OCI-LY1 (cell line): ENCODE data around the gene KRTAP3-3.

Experiments used
- H2AFZ ChIP-seq: fragments of 200-600 bp; sonication (generic), shearing (Covaris generic); 2 replicates; pipeline ENCODE4 v1.6.0; 2014; ENCODE audit warnings: antibody characterized with exemption, mild to moderate bottlenecking, low read length
- H3F3A ChIP-seq: fragments of 200-600 bp; sonication (generic), shearing (Covaris generic); 2 replicates; pipeline ENCODE4 v1.6.0; 2014; ENCODE audit warnings: mild to moderate bottlenecking, antibody characterized with exemption, low read length, moderate library complexity; ENCODE audit not compliant: insufficient read depth
- H3K27ac ChIP-seq: fragments of 200-600 bp; sonication (generic); 2 replicates; pipeline ENCODE4 v1.5.1; 2014; ENCODE audit warnings: low read length, mixed run types, mild to moderate bottlenecking, low read depth; ENCODE audit not compliant: poor library complexity, severe bottlenecking
- H3K27me3 ChIP-seq: fragments of 200-600 bp; sonication (generic); 2 replicates; pipeline ENCODE4 v1.6.0; 2014; ENCODE audit warnings: antibody characterized with exemption, mild to moderate bottlenecking, low read length, moderate library complexity; ENCODE audit not compliant: insufficient read depth
- H3K36me3 ChIP-seq: fragments of 200-600 bp; sonication (generic); 2 replicates; pipeline ENCODE4 v1.6.1; 2014; ENCODE audit warnings: mild to moderate bottlenecking, antibody characterized with exemption, low read length, moderate library complexity, mixed read lengths; ENCODE audit not compliant: insufficient read depth
- H3K4me1 ChIP-seq: fragments of 200-600 bp; sonication (generic); 2 replicates; pipeline ENCODE4 v1.5.1; 2014; ENCODE audit warnings: mild to moderate bottlenecking, low read length, moderate library complexity; ENCODE audit not compliant: insufficient read depth, severe bottlenecking
- H3K4me2 ChIP-seq: fragments of 200-600 bp; sonication (generic), shearing (Covaris generic); 2 replicates; pipeline ENCODE4 v1.6.1; 2014; ENCODE audit warnings: low read length
- H3K4me3 ChIP-seq: fragments of 200-600 bp; sonication (generic); 2 replicates; pipeline ENCODE4 v1.5.1; 2014; ENCODE audit warnings: low read length, low read depth, mild to moderate bottlenecking, mixed read lengths; ENCODE audit not compliant: poor library complexity, severe bottlenecking
- H3K79me2 ChIP-seq: fragments of 200-600 bp; shearing (Covaris generic); 2 replicates; pipeline ENCODE4 v1.6.1; 2016; ENCODE audit warnings: mixed run types, low read length, mixed read lengths; ENCODE audit not compliant: insufficient read depth
- H3K9ac ChIP-seq: fragments of 200-600 bp; sonication (generic), shearing (Covaris generic); 2 replicates; pipeline ENCODE4 v1.6.1; 2014; ENCODE audit warnings: mild to moderate bottlenecking, low read length, mixed read lengths
- H3K9me2 ChIP-seq: fragments of 200-600 bp; sonication (generic), shearing (Covaris generic); 2 replicates; pipeline ENCODE4 v1.6.1; 2014; ENCODE audit warnings: low read depth, mild to moderate bottlenecking, low read length, mixed read lengths
- H3K9me3 ChIP-seq: fragments of 200-600 bp; shearing (Covaris generic); 2 replicates; pipeline ENCODE4 v1.6.1; 2014; ENCODE audit warnings: low read length, mixed read lengths
- H4K20me1 ChIP-seq: fragments of 200-600 bp; sonication (generic), shearing (Covaris generic); 2 replicates; pipeline ENCODE4 v1.6.0; 2016; ENCODE audit warnings: mild to moderate bottlenecking, low read length; ENCODE audit not compliant: insufficient read depth
- EZH2 ChIP-seq: fragments of 200-600 bp; sonication (generic), shearing (Covaris generic); IDR thresholded peaks from 2 replicates; pipeline ENCODE4 v1.8.0; 2017; ENCODE audit warnings: borderline replicate concordance, mixed run types, mild to moderate bottlenecking, antibody characterized with exemption, low read length, moderate library complexity, mixed read lengths
- TF ChIP-seq, protein P1 (sequence below): fragments of 200-600 bp; sonication (generic), shearing (Covaris generic); IDR thresholded peaks from 2 replicates; pipeline ENCODE4 v1.5.1; 2017; ENCODE audit warnings: mild to moderate bottlenecking, antibody characterized with exemption, low read length, moderate library complexity, mixed read lengths

Gene KRTAP3-3

GRCh38 chr17:40947929-40948328, 46.0 kb downstream of the KRTAP3-3 start:
- H3K27ac ChIP-seq: no peak overlapping the region
- H3K9ac ChIP-seq: no peak overlapping the region
- H3K36me3 ChIP-seq: no peaks in the 10 kb centered on the region
- no peaks in the 10 kb centered on the region for H3K9me3 ChIP-seq
- H2AFZ ChIP-seq: no peak overlapping the region
- no peak overlapping the region for H3K4me3 ChIP-seq
- H3K4me2 ChIP-seq: no peak overlapping the region
- no peak for TF ChIP-seq EZH2
- TF ChIP-seq, protein P1, sequence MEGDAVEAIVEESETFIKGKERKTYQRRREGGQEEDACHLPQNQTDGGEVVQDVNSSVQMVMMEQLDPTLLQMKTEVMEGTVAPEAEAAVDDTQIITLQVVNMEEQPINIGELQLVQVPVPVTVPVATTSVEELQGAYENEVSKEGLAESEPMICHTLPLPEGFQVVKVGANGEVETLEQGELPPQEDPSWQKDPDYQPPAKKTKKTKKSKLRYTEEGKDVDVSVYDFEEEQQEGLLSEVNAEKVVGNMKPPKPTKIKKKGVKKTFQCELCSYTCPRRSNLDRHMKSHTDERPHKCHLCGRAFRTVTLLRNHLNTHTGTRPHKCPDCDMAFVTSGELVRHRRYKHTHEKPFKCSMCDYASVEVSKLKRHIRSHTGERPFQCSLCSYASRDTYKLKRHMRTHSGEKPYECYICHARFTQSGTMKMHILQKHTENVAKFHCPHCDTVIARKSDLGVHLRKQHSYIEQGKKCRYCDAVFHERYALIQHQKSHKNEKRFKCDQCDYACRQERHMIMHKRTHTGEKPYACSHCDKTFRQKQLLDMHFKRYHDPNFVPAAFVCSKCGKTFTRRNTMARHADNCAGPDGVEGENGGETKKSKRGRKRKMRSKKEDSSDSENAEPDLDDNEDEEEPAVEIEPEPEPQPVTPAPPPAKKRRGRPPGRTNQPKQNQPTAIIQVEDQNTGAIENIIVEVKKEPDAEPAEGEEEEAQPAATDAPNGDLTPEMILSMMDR: no peak
- H3K9me2 ChIP-seq: no peaks in the 10 kb centered on the region
- no peaks in the 10 kb centered on the region for H3K4me1 ChIP-seq
- no peaks in the 10 kb centered on the region; the same call in 1 of the 2 replicates for H3K27me3 ChIP-seq
- H3K79me2 ChIP-seq: no peaks in the 10 kb centered on the region
- no peaks in the 10 kb centered on the region for H3F3A ChIP-seq
- H4K20me1 ChIP-seq: no peaks in the 10 kb centered on the region

GRCh38 chr17:40945414-40945813, 48.5 kb downstream of the KRTAP3-3 start:
- H3K9me3 ChIP-seq: no peaks in the 10 kb centered on the region
- no peaks in the 10 kb centered on the region; the same call in 1 of the 2 replicates for H3K27me3 ChIP-seq
- H3F3A ChIP-seq: no peaks in the 10 kb centered on the region
- no peaks in the 10 kb centered on the region for H3K79me2 ChIP-seq
- H3K4me1 ChIP-seq: no peaks in the 10 kb centered on the region
- no peak overlapping the region for H3K27ac ChIP-seq
- TF ChIP-seq, protein P1: no peak
- no peak for TF ChIP-seq EZH2
- H3K9me2 ChIP-seq: no peaks in the 10 kb centered on the region
- H2AFZ ChIP-seq: no peak overlapping the region
- no peaks in the 10 kb centered on the region for H3K36me3 ChIP-seq
- H4K20me1 ChIP-seq: no peaks in the 10 kb centered on the region
- no peak overlapping the region for H3K4me3 ChIP-seq
- H3K9ac ChIP-seq: no peak overlapping the region
- H3K4me2 ChIP-seq: no peak overlapping the region

GRCh38 chr17:40944531-40944930, 49.4 kb downstream of the KRTAP3-3 start:
- Histone ChIP-seq H2AFZ (no peak overlapping the region), H3K9ac (no peak overlapping the region), H3K79me2 (no peaks in the 10 kb centered on the region), H3K27me3 (no peaks in the 10 kb centered on the region; the same call in 1 of the 2 replicates), H3K9me3 (no peaks in the 10 kb centered on the region), H3K4me1 (no peaks in the 10 kb centered on the region), H3K9me2 (no peaks in the 10 kb centered on the region), H4K20me1 (no peaks in the 10 kb centered on the region), H3K4me3 (no peak overlapping the region), H3K27ac (no peak overlapping the region), H3F3A (no peaks in the 10 kb centered on the region), H3K36me3 (no peaks in the 10 kb centered on the region), H3K4me2 (no peak overlapping the region)
- TF ChIP-seq, protein P1: no peak
- TF ChIP-seq EZH2: no peak
